RWPE1 (cell line): ENCODE data around the gene CREB5.

Experiments
- CTCF ChIA-PET: fragments of 350-600 bp; sonication (Branson Sonifier 250); formaldehyde crosslinking; extraction: SDS; loops from one replicate; lab custom pipeline; 2021; lab: Yijun Ruan, JAX
- POLR2A ChIA-PET: fragments of 400-600 bp; formaldehyde crosslinking; extraction: SDS; loops from one replicate; lab custom pipeline; 2020; ENCODE audit warnings: antibody characterized with exemption; ENCODE audit not compliant: low non-redundant PET; lab: Yijun Ruan, JAX
- DNase-seq: peaks from one replicate; pipeline ENCODE4 v3.0.0; 2012; ENCODE audit warnings: low spot score
- H3K27ac ChIP-seq: fragments of 450-650 bp; 2 replicates; pipeline ENCODE4 v1.5.1; 2017
- CTCF ChIP-seq: fragments of 450-650 bp; conservative IDR thresholded peaks from 2 replicates; pipeline ENCODE4 v1.5.1; 2017; ENCODE audit warnings: low read depth, mild to moderate bottlenecking

The CREB5 gene

GRCh38 chr7:28375729-28376128, 36.6 kb upstream of the CREB5 start:
- TF ChIP-seq CTCF: no peak
- ChIA-PET POLR2A (no interaction called here), CTCF (interaction anchor here (0.6 kb wide), 1 partner anchor 258 kb away, joined by 3 read pairs; no protein-coding TSS in a partner anchor)
- no peak overlapping the region for H3K27ac ChIP-seq
- DNase-seq: no peak

- POLR2A ChIA-PET: no interaction called here
- CTCF ChIA-PET: no interaction called here
- H3K27ac ChIP-seq: no peak overlapping the region
- TF ChIP-seq CTCF: no peak
- DNase-seq: no peak
These were observed 35.7 kb upstream of the CREB5 start for GRCh38 chr7:28376634-28377033.

- H3K27ac ChIP-seq: no peak overlapping the region
- DNase-seq: peak; percentile 27
- TF ChIP-seq CTCF: no peak
- ChIA-PET CTCF (interaction anchor here (1.2 kb wide), 1 partner anchor 11 kb away, joined by 3 read pairs; no protein-coding TSS in a partner anchor), POLR2A (no interaction called here)
These were observed 33.7 kb upstream of the CREB5 start for GRCh38 chr7:28378574-28379149.

GRCh38 chr7:28381466-28381865, 30.9 kb upstream of the CREB5 start:
- CTCF ChIA-PET: no interaction called here
- H3K27ac ChIP-seq: no peak overlapping the region
- no peak for DNase-seq
- POLR2A ChIA-PET: no interaction called here
- TF ChIP-seq CTCF: no peak

- CTCF ChIA-PET: no interaction called here
- POLR2A ChIA-PET: no interaction called here
- no peak for DNase-seq
- H3K27ac ChIP-seq: no peak overlapping the region
- no peak for TF ChIP-seq CTCF
These were observed 30.2 kb upstream of the CREB5 start for GRCh38 chr7:28382144-28382543.

- no peak for DNase-seq
- ChIA-PET CTCF (interaction anchor here (0.6 kb wide), 1 partner anchor 102 kb away, joined by 3 read pairs; no protein-coding TSS in a partner anchor), POLR2A (no interaction called here)
- no peak overlapping the region for H3K27ac ChIP-seq
- no peak for TF ChIP-seq CTCF
These were observed 28.3 kb upstream of the CREB5 start for GRCh38 chr7:28383975-28384374.
